GM19455 (cell line): ENCODE data around the gene TECPR2.
"Not testable (repeated sequence)": the region's sequence is repeated elsewhere in the genome, so short reads cannot be mapped to it uniquely, and the experiment has no call there.

Experiments
- ATAC-seq: cut with Tn5 transposase; IDR thresholded peaks from one replicate; pipeline ENCODE4 v1.9.1; 2021; ENCODE audit not compliant: unreplicated experiment

Gene TECPR2

DNA sequence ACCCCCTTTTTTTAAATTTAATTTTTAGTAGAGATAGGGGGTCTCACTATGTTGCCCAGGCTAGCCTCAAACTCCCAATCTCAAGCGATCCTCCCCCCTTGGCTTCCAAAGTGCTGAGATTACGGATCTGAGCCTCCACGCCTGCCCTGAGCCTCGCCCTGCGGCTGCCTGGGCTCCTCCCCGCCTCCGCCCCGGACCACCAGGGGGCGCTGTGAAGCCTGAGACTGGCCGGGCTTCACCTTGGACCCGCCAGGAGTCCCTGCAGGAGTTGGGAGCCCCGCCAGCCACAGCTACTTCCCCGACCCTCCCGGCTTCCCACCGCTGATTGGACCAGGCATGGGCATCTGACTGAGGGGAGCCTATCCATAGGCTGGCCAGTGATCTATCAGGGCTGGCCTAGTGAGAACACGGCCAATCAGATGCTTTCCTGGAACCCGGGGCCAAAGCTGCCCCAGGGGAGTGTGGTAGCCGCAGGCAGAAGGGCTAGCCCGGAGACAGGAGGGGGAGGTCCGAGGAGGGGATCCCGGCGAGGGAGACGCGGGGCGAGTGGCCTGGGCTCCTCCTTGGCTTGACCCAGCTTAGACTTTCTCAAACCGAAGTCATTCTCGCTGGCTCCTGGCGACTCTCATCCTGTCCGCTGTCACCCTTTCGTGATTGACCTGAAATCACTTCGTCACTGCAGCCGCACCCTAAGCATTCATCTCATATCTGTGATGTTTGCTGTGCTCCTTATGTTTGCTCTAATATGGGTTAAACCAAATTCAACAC is 161.9 kb downstream of the TECPR2 start:
- peak; percentile 93 for ATAC-seq

DNA sequence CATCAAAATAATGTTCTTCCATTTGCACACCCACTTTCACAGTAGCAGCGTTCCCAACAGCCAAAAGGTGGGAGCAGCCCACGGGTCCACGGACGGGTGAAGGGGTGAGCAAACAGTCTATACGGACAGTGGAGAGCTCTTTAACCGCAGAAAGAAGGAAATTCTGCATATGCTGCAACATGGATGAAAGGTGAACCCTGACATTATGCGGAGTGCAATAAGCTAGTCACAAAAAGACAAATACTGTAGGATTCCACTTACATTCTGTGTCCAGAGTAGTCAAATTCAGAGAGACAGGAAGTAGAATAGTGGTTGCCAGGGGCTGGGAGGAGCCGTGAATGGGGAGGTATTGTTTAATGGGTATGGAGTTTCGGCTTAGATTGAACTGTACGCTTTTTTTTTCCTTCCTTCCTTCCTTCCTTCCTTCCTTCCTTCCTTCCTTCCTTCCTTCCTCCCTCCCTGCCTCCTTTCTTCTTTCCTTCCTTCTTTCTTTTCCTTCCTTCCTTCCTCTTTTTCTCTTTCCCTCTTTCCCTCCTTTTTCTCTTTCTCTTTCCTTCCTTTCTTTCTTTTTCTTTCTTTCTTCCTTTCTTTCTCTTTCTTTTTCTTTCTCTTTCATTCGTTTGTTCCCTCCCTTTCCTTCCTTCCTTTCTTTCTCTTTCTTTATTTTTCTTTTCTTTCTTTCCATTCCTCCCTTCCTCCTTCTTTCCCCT is 162.6 kb downstream of the TECPR2 start:
- peak; percentile 15 for ATAC-seq

DNA sequence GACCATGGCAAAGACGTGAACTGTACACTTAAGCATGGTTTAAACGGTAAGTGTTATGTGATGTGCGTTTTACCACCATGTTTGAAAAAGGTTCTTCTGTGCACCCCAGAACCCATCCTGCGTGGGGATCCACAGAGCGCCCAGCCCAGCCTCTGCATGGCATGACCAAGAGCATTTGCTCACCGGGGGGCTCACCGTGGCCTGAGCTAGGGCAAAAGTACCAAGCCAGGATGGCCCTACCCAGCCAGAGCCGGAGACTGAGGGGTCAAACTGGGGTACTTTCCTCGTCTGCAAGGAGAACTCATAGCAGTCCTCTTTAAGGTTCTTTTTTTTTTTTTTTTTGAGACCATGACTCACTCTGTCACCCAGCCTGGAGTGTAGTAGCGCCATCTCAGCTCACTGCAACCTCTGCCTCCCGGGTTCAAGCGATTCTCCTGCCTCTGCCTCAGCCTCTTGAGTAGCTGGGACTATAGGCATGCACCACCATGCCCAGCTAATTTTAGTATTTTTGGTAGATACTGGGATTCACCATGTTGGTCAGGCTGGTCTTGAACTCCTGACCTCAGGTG is 163.3 kb downstream of the TECPR2 start:
- no peak for ATAC-seq

DNA sequence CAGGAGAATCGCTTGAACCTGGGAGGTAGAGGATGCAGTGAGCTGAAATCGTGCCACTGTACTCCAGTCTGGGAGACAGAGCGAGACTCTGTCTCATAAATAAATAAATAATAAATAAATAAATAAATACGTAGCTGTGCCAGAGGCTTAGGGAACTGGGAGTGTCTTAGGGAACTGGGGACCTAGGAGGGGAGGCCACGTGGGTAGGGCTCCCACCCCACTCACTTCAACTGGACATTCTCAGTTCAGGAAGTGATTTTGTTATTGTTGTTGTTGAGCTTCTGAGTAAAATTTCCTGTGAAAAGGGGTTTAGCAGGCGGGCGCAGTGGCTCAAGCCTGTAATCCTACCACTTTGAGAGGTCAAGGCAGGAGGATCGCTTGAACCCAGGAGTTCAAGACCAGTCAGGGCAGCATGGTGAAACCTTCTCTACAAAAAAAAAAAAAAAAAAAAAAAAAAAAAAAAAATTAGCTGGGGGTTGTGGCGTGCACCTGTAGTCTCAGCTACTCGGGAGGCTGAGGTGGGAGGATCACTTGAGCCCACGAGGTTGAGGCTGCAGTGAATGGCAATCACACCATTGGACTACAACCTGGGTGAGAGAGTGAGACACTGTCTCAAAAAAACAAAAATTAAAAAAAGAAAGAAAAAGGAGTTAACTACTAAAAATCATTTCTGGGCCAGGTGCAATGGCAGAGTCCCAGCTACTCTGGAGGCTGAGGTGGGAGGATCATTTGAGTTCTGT is 165.9 kb downstream of the TECPR2 start:
- no peak for ATAC-seq

DNA sequence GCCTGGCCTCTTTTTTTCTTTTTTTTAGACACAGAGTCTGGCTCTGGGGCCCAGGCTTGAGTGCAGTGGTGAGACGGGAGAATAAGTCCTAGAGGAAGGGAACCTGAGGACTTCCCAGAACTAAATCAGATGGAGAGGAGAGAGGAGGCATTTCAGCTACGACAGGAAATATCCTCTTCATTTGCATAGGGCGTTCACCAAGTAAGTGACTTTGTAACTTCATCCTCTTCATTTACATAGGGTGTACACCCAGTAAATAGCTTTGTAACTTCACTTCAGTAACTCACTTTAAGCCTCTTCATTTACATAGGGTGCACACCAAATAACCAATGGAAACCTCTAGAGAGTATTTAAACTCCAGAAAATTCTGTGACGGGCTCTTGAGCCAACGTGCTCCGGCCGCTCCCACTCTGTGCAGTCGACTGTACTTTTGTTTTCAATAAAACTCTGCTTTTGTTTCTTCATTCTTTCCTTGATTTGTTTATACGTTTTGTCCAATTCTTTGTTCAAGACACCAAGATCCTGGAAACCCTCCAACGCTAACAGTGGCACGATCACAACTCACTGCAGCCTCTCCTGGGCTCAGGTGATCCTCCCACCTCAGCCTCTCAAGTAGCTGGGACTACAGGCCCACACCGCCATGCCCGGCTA is 168.2 kb downstream of the TECPR2 start:
- no peak for ATAC-seq

DNA sequence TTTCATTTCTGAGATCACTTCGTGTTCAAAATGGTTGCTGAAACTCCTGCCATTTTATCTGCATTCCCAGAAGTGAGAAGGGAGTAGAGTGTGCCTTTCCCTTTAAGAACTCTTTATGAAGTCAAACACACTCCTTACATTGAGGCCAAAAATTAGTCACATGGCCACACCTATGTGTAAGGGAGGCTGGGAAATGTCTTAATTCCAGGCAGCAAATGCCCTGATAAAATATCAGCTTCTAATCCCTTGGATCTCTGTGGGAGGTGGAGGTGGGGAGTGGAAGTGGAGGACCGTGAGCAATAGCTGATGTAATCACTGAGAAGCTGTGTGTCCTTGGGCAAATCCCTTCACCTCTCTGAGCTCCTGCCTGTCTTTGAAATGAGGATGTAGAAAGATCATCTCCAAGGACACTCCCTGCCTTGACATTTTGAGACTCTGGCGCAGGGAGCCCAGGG is 169.5 kb downstream of the TECPR2 start:
- ATAC-seq: no peak

DNA sequence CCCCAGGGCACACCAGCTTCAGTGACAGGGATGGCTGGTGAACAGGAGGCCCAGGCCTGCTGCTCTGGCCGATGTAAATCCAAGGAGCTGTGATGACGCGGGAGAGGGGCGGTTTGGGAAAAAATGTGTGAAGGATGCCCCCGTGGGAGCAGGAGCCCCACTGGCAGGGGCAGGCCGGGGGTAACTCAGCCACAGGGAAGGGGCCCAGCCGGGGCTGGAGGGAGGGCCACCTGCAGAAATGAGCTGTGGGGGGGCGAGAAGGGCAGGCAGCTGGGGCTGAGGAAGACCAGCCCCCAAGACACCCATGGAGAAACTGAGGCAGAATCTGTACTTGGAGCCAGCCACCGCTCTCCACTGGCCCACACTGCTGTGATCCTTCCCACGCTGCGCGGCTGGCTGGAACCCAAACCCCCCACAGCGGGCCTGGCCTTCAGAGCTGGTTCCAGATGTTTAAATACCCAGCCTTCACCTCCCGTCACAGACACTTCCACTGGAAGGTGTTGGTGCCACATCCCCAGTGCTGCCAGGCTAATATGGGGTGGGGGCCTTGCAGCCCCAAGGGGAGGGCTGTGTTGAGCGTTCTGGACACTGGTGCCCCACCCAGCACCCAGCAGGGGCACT is 175.3 kb downstream of the TECPR2 start:
- no peak for ATAC-seq

DNA sequence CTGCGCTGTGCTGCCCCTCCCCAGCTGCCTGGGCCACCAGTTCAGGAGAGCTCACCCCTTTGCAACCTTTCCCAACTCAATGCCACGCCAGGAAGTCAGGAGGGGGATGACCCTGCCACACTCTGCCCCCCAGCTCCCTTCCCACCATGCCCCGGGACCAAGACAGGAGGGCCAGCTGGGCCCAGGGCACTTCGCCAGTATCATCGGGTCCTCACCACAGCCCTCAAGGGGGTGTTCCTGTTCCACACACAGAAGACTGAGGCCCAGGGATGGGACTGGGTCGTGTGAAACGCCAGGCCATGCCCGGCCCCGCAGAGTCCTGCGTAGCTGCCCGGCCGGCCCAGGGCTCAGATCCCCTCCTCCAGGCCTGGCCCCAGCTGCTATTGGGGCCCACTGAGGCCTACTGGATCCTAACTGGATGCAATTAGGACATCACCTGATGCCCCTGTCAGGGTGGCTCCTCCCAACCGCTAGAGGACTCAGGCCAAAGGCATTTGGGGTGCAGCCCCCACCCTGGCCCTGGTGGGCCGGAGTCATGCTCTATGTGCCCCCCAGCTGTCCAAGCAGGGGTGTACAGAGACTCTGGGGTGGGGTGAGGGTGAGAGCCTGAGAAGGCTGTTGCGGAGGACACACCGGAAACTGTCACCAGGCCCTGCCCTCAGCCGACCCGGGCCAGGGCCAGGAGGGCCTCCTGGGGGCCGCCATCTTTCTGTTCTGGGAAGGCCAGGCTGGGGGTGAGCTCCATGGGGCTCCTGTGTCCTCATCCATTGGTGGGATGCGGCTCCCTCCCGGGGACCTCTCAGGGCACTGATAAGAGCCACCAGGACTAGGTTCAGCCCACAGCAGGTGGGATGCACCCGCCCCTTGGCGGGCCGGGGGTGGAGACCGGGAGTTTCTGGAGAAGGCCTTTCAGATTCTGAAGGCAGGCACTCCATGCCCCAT is 176.1 kb downstream of the TECPR2 start:
- ATAC-seq: no peak

DNA sequence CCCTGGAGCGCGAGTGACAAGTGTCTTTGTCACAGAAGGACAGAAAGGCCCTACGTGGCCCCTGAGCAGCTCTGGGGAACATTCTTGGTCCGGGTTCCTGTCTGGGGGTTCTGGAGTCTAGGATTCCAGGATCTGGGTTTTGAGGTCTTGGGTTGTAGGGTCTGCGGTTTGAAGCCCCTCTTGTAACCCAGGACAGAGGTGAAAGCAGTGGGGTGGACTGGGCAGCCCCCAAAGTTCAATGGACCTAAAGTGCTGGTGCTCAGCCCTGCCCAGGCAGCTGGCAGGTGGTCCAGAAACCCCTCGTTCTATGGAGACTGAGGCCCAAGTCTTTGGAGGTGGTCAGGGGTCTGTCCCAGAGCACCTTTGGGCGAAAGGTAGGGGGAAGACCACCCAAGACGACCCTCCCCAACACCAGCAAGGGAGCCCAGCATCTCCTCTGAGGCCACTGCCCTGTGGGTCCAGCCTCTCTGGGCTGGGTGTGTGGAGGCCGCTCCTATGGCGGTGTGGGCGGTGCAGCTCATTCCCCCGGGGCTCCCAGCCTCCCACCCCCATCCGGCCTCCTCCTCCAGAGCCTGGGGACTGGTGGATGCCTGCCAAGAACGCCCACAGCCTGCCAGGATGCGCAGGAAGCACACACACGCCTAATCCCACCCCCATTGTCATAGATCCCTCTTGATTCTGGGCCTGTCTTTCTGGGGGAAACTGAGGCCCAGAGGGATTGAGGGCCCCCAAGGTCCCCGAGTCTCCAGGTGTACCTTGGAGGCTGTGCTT is 177.0 kb downstream of the TECPR2 start:
- ATAC-seq: no peak

DNA sequence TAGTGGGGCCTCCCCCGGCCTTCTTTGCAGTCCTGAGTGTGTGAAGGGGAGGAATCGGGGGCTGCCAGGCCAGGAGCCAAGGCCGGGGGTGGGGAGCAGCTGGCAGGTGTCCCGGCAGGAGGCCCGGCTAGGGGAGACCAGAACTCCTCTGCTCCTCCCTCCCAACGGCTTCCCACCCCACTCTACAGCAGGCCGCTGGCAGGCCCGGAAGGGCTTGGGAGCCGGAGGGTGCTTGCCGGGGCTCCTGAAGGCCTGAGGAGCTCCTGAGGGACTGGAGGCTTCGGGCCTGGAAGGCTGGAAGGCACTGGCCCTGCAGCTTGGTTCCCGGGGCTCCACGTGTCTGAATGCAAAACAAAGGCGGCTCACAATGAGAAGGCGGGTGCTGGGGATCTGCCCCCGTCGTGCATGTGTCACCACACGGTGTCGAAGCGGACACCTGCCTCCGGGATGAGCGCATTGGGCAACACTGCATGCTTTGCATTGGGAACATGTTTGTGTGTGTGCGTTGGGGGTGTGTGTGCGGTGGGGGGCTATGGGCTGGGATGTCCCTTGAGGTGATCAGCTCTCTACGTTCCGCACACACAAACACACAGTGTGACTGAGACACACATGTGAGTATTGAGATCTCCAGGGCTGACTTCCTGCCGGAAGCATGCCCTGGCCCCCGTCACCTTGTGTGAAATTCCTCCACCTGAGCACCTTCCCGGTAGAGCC is 177.7 kb downstream of the TECPR2 start:
- ATAC-seq: no peak

DNA sequence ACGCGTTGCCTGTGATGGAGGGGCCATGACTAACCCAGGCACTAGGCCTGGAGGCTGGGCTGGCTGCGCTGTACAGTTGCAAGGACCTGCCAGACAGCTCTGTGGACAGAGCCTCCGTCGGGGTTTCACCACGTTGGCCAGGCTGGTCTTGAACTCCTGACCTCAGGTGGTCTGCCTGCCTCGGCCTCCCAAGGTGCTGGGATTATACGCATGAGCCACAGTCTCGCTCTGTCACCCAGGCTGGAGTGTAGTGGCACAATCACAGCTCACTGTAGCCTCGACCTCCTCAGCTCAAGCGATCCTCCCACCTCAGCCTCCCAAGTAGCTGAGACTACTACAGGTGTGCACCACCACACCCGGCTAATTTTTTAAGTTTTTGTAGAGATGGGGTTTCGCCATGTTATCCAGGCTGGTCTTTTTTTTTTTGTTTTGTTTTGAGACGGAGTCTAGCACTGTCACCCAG is 178.3 kb downstream of the TECPR2 start:
- ATAC-seq: not testable (repeated sequence)

DNA sequence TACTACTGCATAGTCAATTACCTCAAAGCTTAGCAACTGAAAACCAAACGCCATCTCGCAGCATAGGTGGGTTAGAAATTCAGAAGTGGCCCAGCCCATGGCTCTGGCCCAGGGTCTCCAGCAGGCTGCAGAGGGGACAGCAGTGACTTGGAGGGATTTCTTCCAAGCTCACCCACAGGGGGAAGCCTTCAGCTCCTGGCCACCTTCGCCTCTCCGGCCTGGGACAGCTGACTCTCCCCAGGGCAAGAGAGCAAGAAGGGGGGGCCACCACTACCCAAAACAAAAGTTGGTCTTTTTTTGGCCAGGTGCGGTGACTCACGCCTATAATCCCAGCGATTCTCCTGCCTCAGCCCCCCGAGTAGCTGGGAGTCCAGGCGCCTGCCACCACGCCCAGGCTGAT is 179.0 kb downstream of the TECPR2 start:
- ATAC-seq: no peak

DNA sequence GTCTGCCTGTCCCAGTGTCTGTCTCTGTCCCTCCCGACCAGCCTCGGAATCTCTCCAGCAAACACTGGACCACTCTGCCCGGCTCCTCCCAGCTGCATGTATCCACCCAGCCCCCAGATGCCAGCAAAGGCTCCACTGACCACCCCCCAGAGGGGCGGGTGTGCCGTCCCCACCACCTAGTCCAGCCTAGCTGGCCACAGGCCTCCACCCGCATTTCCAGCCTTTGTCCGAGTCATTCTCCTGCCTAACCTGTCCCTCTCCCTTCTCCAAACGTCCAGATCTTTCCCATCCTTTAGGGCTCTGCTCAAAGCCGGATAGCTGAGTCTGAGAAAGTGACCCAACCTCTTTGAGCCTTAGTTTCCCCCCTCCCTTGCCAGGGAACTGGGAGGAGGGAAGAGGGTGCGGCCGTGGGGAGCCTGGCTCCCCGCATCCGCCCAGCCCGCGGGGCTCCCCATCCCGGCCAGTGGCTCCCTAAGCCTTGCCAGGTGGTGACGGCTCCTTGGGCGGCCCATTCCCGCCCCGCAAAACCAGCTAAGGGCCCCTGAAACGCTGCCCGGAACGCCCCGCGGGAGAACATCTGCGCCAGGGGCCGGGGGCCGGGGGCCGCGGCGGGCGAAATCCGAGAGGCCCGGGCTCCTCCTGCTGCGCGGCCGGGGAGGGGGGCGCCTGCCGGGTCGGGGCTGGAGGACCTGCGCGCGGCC is 181.5 kb downstream of the TECPR2 start:
- ATAC-seq: no peak

DNA sequence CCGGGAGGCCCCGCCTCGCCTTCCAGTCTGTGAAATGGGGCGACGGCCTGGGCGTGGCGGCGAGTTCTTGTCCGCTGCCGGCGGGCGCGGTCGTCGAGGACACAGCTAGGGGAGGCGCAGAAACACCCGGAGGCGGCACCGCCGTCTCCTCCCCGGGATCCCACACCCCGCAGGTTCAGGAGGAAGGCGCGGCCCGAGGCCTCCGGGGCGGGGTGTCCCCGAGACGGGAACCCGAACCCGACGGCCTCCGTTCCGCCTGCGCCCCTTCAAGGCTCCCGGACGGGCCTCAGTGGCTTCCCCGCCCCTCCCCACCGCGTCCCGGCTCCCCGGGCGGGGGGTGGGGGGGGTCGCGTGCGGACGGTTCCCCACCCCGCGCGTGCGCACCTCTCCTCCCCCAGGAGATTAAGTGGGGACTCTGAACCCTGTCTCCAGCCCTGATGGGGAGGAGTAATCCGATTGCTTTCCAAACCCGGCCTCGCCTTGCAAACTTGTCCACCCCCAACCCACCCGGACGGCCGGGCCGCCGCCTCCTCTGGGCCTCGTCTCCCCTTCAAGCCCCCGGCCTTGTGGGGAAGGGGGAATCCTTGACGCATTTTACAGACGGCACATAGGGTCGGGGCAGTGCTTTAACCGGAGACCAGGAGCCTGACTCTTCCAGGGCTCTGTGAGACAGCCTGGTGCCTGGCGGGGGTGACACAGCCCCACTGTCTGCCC is 182.2 kb downstream of the TECPR2 start:
- ATAC-seq: no peak

DNA sequence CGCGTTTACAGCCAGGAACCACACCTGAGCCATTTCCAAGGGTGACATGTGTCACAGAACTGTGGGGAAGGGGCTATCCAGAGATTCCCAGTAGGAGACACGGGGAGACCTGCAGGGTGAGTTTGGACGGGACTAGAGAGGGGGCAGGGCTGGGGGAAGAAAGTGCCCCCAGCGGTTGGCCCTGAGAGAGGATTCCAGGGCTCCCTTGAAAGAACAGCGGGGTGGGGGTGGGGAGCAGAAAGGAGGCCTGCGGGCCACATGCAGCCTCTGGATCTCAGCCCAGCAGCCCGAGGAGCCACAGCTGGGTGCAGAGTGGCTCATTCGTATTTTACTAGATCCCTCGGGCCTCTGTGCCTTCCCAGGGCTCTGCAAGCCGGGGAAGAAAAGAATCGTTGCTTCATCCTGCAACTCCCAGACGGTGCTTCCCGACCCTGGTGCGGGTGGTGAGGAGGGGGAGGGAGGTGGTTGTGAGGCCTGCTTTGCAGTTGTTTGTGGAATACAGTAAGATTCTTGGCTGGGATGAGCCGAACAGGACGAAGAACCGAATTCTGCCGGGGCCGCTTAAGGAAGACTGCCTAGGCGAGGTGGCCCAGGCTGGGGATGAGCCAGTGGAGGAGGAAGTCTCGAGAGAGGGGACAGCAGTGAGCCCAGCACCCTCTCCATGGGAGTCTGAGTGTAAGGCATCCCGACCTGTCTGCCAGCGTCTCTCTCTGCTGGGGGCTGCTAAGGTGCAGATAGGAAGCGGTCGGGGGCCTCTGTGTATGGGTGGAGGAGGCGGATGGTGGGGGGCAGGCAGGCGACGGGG is 182.9 kb downstream of the TECPR2 start:
- ATAC-seq: no peak
